ENCODE data around the gene PITPNC1.

DNA sequence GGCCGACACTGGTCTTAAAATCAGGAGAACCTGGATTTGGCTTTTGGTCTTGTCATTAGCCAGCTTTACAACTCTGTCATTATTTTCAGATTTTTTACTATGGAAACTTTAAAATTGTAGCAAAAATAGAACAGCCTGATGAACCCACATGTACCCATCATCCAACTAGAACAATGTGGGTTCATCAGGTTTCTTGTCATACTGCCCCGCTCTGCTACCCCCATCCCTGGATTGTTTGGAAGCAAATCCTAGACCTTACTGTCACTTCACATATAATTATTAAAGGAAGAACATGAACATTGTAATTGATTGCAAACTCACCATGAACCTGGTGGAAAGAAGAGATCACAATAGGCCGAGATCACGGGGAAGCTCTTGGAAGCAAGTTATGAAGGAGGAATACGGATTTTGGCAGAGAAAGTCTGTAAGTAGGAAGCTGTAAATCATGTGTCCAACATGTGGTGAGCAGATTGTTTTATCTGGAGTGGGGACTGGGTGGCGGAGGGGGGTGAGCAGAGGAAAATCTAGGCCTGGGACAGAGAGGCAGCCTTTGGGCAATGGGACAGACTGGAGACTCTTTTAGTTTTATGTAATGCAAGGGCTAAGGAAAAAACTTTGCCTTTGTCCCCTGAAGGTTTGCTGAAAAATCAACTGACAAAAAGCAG is 67.0 kb downstream of the PITPNC1 start:
- TF ChIP-seq, protein P1, sequence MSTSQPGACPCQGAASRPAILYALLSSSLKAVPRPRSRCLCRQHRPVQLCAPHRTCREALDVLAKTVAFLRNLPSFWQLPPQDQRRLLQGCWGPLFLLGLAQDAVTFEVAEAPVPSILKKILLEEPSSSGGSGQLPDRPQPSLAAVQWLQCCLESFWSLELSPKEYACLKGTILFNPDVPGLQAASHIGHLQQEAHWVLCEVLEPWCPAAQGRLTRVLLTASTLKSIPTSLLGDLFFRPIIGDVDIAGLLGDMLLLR (CRISPR knock-in tag; IDR thresholded peaks at IDR 0.05) = no peak
- TF ChIP-seq MAF1 (CRISPR knock-in tag; IDR thresholded peaks at IDR 0.05; ENCODE audit: borderline replicate concordance) (no peak), MZF1 (CRISPR knock-in tag; IDR thresholded peaks at IDR 0.05; ENCODE audit: borderline replicate concordance) (no peak), SIN3A (IDR thresholded peaks at IDR 0.05; ENCODE audit: borderline replicate concordance, low read depth, low read length) (no peak), GABPB1 (CRISPR knock-in tag; IDR thresholded peaks at IDR 0.05) (no peak), MAZ (IDR thresholded peaks at IDR 0.05; ENCODE audit: borderline replicate concordance, low read depth, low read length) (no peak), MAZ (CRISPR knock-in tag; IDR thresholded peaks at IDR 0.05; ENCODE audit: low read depth) (no peak)
- TF ChIP-seq, protein P2, sequence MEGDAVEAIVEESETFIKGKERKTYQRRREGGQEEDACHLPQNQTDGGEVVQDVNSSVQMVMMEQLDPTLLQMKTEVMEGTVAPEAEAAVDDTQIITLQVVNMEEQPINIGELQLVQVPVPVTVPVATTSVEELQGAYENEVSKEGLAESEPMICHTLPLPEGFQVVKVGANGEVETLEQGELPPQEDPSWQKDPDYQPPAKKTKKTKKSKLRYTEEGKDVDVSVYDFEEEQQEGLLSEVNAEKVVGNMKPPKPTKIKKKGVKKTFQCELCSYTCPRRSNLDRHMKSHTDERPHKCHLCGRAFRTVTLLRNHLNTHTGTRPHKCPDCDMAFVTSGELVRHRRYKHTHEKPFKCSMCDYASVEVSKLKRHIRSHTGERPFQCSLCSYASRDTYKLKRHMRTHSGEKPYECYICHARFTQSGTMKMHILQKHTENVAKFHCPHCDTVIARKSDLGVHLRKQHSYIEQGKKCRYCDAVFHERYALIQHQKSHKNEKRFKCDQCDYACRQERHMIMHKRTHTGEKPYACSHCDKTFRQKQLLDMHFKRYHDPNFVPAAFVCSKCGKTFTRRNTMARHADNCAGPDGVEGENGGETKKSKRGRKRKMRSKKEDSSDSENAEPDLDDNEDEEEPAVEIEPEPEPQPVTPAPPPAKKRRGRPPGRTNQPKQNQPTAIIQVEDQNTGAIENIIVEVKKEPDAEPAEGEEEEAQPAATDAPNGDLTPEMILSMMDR (CRISPR knock-in tag; IDR thresholded peaks at IDR 0.05) = no peak
